Adrenal gland (tissue), 12 donors: ENCODE data around the gene TMA7B. TPM values are rescaled to one million over a fixed set of nuclear protein-coding genes. Genes with fewer than 3 reads are reported as not detected.

Experiments used
- DNase-seq, 7 donors: peaks; one replicate each; pipeline ENCODE4 v3.0.0-alpha.2; 2019 to 2020
- H3K27ac ChIP-seq, 5 donors: fragments of 200-600 bp; sonication (generic) in 4 of 5; 1 replicate in 3 of 5; 2 replicates in 2 of 5; pipeline versions ENCODE4 v1.5.1 to v1.8.0; 2016 to 2020; ENCODE audit warnings: mild to moderate bottlenecking in 1 of 5
- H3K27me3 ChIP-seq: fragments of 200-600 bp; 2 replicates; pipeline ENCODE4 v1.8.0; 2021
- H3K36me3 ChIP-seq, 2 donors: fragments of 200-600 bp; replicated peaks in 1 of 2; 1 replicate in 1 of 2; 2 replicates in 1 of 2; pipeline versions ENCODE4 v1.5.1 to v1.8.0; 2018 to 2022
- H3K4me1 ChIP-seq, 2 donors: fragments of 200-600 bp; replicated peaks in 1 of 2; 1 replicate in 1 of 2; 2 replicates in 1 of 2; pipeline versions ENCODE4 v1.5.1 to v1.8.0; 2018 to 2021
- H3K4me3 ChIP-seq, 4 donors: fragments of 200-600 bp; sonication (generic) in 3 of 4; one replicate each; pipeline ENCODE4 v1.5.1; 2016 to 2018
- H3K9me3 ChIP-seq, 3 donors: fragments of 200-600 bp; sonication (generic) in 1 of 3; replicated peaks in 1 of 3; 1 replicate in 2 of 3; 2 replicates in 1 of 3; pipeline versions ENCODE4 v1.5.1 to v1.8.0; 2016 to 2021
- POLR2A ChIP-seq, 2 donors: fragments of 450-650 bp; IDR thresholded peaks; one replicate each; pipeline ENCODE4 v1.6.1; 2017; ENCODE audit warnings: antibody characterized with exemption in 2 of 2, mild to moderate bottlenecking in 2 of 2, moderate library complexity in 1 of 2
- WGBS, 4 donors: extraction: QIAGEN DNeasy Blood & Tissue Kit in 2 of 4; methylation state at CpG; one replicate each; pipeline versions ENCODE4 v1.1.5 to v1.1.7; 2013 to 2017; 5-methylcytosine and 5-hydroxymethylcytosine counted together
- intact Hi-C, 2 donors: fragments of 100-400 bp; cut with DNase I; formaldehyde crosslinking; loops; one replicate each; pipeline versions ENCODE4 v1.14.1 to v1.15.0; 2022 to 2023
- polyA plus RNA-seq, 3 donors: library from polyadenylated mRNA; stranded (reverse); fragments of 200-250 nt in 2 of 3; fragments of 350-450 nt in 1 of 3; fragmentation: Illumina TruSeq in 1 of 3; extraction: RNeasy Lipid Tissue Mini Kit (QIAGEN cat#74804) in 1 of 3; gene quantifications; one replicate each; pipeline ENCODE4 v1.2.3, GENCODE V29; 2013 to 2014
- total RNA-seq, 9 donors: library from RNA; depleted of rRNA in 4 of 9; stranded (reverse); fragments of >200 nt in 4 of 9; fragments of 120-200 nt in 1 of 9; fragmentation: NEBNext Ultra II Directional in 1 of 9; extraction: Animal tissue kit (Norgen Biotek cat#: 25700) in 1 of 9; gene quantifications; one replicate each; pipeline versions ENCODE4 v1.1.0 to v1.2.4, GENCODE V29; 2013 to 2023
- TF ChIP-seq, protein P1 (sequence below), 6 experiments: fragments of 450-650 bp in 4 of 6; fragments of 200-600 bp in 2 of 6; sonication (generic) in 1 of 6; IDR thresholded peaks; 1 replicate in 5 of 6; 2 replicates in 1 of 6; pipeline versions ENCODE4 v1.5.1 to v1.8.0; 2016 to 2021; ENCODE audit warnings: antibody characterized with exemption in 6 of 6, mild to moderate bottlenecking in 2 of 6, moderate library complexity in 1 of 6
- donor health status: healthy with polysubstance abuse.
- donor health status: Bipolar disorder and iron deficiency.
- donor health status: DM: yes; HTN: yes; CAD: no.
- donor health status: DM: no; HTN: no; CAD: no.
- donor health status: DM: no; HTN: no; CAD: no.
- donor health status: DM: yes; HTN: yes; CAD: no.

Gene TMA7B
- total and polyA plus RNA-seq, 12 donors, result 0.07 TPM; not detected in 11

GRCh38 chr22:39933741-39934140 is 26.5 kb upstream of the TMA7B start:
- Histone ChIP-seq H3K27ac (no peak overlapping the region), H3K27me3 (peaks cover 19% of the 10 kb centered on the region), H3K4me3 (no peak overlapping the region), H3K4me1 (no peaks in the 10 kb centered on the region), H3K9me3 (no peaks in the 10 kb centered on the region), H3K36me3 (no peaks in the 10 kb centered on the region)
- WGBS, 4 donors, result 83 to 92% (median 84%) methylated on average over 8 of the region's 8 CpGs
- no peak for TF ChIP-seq POLR2A (IDR thresholded peaks at IDR 0.05)
- TF ChIP-seq, protein P1, sequence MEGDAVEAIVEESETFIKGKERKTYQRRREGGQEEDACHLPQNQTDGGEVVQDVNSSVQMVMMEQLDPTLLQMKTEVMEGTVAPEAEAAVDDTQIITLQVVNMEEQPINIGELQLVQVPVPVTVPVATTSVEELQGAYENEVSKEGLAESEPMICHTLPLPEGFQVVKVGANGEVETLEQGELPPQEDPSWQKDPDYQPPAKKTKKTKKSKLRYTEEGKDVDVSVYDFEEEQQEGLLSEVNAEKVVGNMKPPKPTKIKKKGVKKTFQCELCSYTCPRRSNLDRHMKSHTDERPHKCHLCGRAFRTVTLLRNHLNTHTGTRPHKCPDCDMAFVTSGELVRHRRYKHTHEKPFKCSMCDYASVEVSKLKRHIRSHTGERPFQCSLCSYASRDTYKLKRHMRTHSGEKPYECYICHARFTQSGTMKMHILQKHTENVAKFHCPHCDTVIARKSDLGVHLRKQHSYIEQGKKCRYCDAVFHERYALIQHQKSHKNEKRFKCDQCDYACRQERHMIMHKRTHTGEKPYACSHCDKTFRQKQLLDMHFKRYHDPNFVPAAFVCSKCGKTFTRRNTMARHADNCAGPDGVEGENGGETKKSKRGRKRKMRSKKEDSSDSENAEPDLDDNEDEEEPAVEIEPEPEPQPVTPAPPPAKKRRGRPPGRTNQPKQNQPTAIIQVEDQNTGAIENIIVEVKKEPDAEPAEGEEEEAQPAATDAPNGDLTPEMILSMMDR (IDR thresholded peaks at IDR 0.05), result no peak
- no peak for DNase-seq
- intact Hi-C loops, result no loop called here

DNA sequence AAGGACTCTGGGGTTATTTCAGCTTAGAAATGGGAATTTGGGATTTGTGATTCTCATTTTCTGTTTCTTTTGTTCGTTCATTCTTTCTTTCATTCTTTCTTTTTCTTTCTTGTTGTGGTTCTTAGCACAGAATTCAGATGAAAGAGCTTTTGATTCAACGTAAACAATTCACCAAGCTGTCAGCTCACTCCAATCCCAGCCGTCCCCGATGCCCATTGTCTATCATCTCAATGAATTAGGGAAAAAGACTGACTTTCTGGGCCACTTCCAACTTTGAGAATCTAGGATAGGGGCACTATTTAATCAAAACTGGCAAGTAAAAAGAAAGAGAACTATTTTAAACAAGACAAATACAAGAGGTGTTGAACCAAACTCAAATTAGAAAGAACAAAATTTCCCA is 25.1 kb upstream of the TMA7B start:
- intact Hi-C loops, result no loop called here
- no peaks in the 10 kb centered on the region for H3K4me1 ChIP-seq
- H3K36me3 ChIP-seq, result no peaks in the 10 kb centered on the region
- WGBS, 4 donors, result 75 to 81% (median 77%) methylated on average over 4 of the region's 4 CpGs
- DNase-seq, result no peak
- peaks cover 19% of the 10 kb centered on the region for H3K27me3 ChIP-seq
- TF ChIP-seq, protein P1 (IDR thresholded peaks at IDR 0.05), result no peak
- no peak for TF ChIP-seq POLR2A (IDR thresholded peaks at IDR 0.05)
- H3K4me3 ChIP-seq, result no peak overlapping the region
- H3K27ac ChIP-seq, result no peak overlapping the region
- no peaks in the 10 kb centered on the region for H3K9me3 ChIP-seq

GRCh38 chr22:39935612-39936011 is 24.6 kb upstream of the TMA7B start:
- TF ChIP-seq, protein P1 (IDR thresholded peaks at IDR 0.05), result no peak
- TF ChIP-seq POLR2A (IDR thresholded peaks at IDR 0.05), result no peak
- Histone ChIP-seq H3K27me3 (peaks cover 16% of the 10 kb centered on the region), H3K4me3 (no peak overlapping the region), H3K9me3 (no peaks in the 10 kb centered on the region), H3K27ac (no peak overlapping the region), H3K36me3 (no peaks in the 10 kb centered on the region), H3K4me1 (no peaks in the 10 kb centered on the region)
- 56 to 70% (median 62%) methylated on average over 6 of the region's 6 CpGs for WGBS, 4 donors
- intact Hi-C loops, result no loop called here
- no peak for DNase-seq

DNA sequence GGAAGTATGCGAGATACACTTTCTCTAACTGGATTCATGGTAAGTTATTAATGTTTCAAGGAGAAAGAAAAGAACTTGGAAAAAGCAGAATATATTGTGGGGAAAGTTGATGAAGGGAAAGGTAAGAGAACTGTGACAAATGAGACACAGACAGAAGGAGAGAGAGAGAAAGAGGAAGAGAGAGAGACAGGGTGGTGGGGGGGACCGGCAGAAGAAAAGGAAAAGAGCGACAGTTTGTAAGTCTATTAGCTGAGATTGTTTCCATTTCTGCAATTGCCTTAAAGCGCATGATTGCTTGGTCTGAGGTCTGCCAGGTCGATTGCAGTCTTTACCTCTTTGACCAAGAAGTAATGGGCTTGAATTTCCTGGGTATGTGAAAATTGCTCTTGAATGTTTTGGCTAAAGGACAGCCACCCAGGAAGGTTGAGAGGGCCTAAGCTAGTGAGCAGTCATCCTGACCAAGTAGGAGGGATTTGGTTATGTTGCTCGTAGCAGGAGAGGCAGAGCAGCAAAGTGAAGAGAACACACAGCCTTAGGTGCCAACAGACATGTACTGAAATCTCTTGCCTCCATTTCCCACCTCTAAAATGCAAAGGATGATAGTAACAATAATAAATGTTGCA is 23.6 kb upstream of the TMA7B start:
- TF ChIP-seq, protein P1 (IDR thresholded peaks at IDR 0.05), result no peak
- no peak for TF ChIP-seq POLR2A (IDR thresholded peaks at IDR 0.05)
- DNase-seq, result no peak
- Histone ChIP-seq H3K27me3 (peaks cover 12% of the 10 kb centered on the region), H3K9me3 (no peaks in the 10 kb centered on the region), H3K36me3 (no peaks in the 10 kb centered on the region), H3K4me3 (no peak overlapping the region), H3K27ac (no peak overlapping the region), H3K4me1 (no peaks in the 10 kb centered on the region)
- WGBS, 4 donors, result 59 to 71% (median 66%) methylated on average over 6 of the region's 6 CpGs
- intact Hi-C loops, result no loop called here
